Right forelimb (tissue), 1 donor: ENCODE measurements around the gene LDB2.
"Not testable (repeated sequence)": the region's sequence is repeated elsewhere in the genome, so short reads cannot be mapped to it uniquely, and the experiment has no call there.

ENCODE experiments used
- DNase-seq: peaks from one replicate; pipeline ENCODE4 v3.0.0-alpha.2; 2018

The LDB2 gene

GRCh38 chr4:16636912-16637630 is 261.4 kb downstream of the LDB2 start:
- no peak for DNase-seq

GRCh38 chr4:16636304-16636703 is 262.1 kb downstream of the LDB2 start:
- no peak for DNase-seq

- DNase-seq, result not testable (repeated sequence)
These were observed 269.2 kb downstream of the LDB2 start for GRCh38 chr4:16629274-16629673.

- not testable (repeated sequence) for DNase-seq
These were observed 269.6 kb downstream of the LDB2 start for GRCh38 chr4:16628835-16629234.

GRCh38 chr4:16627999-16628398 is 270.4 kb downstream of the LDB2 start:
- DNase-seq, result no peak

- no peak for DNase-seq
These were observed 271.5 kb downstream of the LDB2 start for GRCh38 chr4:16626945-16627344.

- no peak for DNase-seq
These were observed 275.6 kb downstream of the LDB2 start for GRCh38 chr4:16622826-16623225.

- no peak for DNase-seq
These were observed 281.0 kb downstream of the LDB2 start for GRCh38 chr4:16617435-16617834.

GRCh38 chr4:16617011-16617410 is 281.4 kb downstream of the LDB2 start:
- DNase-seq, result no peak

GRCh38 chr4:16609170-16609758 is 289.2 kb downstream of the LDB2 start:
- DNase-seq, result no peak

GRCh38 chr4:16608611-16609125 is 289.8 kb downstream of the LDB2 start:
- DNase-seq, result no peak

- no peak for DNase-seq
These were observed 290.3 kb downstream of the LDB2 start for GRCh38 chr4:16608123-16608522.

- DNase-seq, result no peak
These were observed 291.0 kb downstream of the LDB2 start for GRCh38 chr4:16607241-16608066.

GRCh38 chr4:16606691-16607090 is 291.8 kb downstream of the LDB2 start:
- DNase-seq, result no peak

GRCh38 chr4:16603178-16603577 is 295.3 kb downstream of the LDB2 start:
- no peak for DNase-seq

- DNase-seq, result no peak
These were observed 299.7 kb downstream of the LDB2 start for GRCh38 chr4:16598597-16599206.

GRCh38 chr4:16597845-16598596 is 300.4 kb downstream of the LDB2 start:
- DNase-seq, result no peak

GRCh38 chr4:16597443-16597842 is 301.0 kb downstream of the LDB2 start:
- DNase-seq, result no peak

GRCh38 chr4:16596267-16596666 is 302.2 kb downstream of the LDB2 start:
- no peak for DNase-seq

GRCh38 chr4:16594128-16594527 is 304.3 kb downstream of the LDB2 start:
- DNase-seq, result no peak

GRCh38 chr4:16593386-16593785 is 305.1 kb downstream of the LDB2 start:
- no peak for DNase-seq

- no peak for DNase-seq
These were observed 307.1 kb downstream of the LDB2 start for GRCh38 chr4:16591272-16591826.
